ENCODE data around the gene LYZ.

Gene LYZ

GRCh38 chr12:69339999-69340398 is 8.2 kb upstream of the LYZ start:
- H3K27ac ChIP-seq (ENCODE audit: low read depth, low read length), result no peak overlapping the region

GRCh38 chr12:69341328-69341727 is 6.9 kb upstream of the LYZ start:
- no peaks in the 10 kb centered on the region for H3K4me1 ChIP-seq (ENCODE audit: control insufficient read depth, insufficient read depth, low read length)
- H3K27me3 ChIP-seq (ENCODE audit: control insufficient read depth, insufficient read depth, low read length), result no peaks in the 10 kb centered on the region
- no peaks in the 10 kb centered on the region for H3K9me3 ChIP-seq (ENCODE audit: control insufficient read depth, insufficient read depth, low read length)
- no peak overlapping the region for H3K4me3 ChIP-seq (ENCODE audit: low read depth, low read length)
- H3K27ac ChIP-seq (ENCODE audit: low read depth, low read length), result no peak overlapping the region
- H3K36me3 ChIP-seq (ENCODE audit: control insufficient read depth, insufficient read depth, low read length), result no peaks in the 10 kb centered on the region
- H3K9ac ChIP-seq (ENCODE audit: low read depth, low read length), result no peak overlapping the region

More at GRCh38 chr12:69339999-69340398, 8.2 kb upstream of the LYZ start:
- Histone ChIP-seq H3K4me3 (ENCODE audit: low read depth, low read length) (no peak overlapping the region), H3K4me1 (ENCODE audit: control insufficient read depth, insufficient read depth, low read length) (no peaks in the 10 kb centered on the region), H3K9ac (ENCODE audit: low read depth, low read length) (no peak overlapping the region), H3K27me3 (ENCODE audit: control insufficient read depth, insufficient read depth, low read length) (no peaks in the 10 kb centered on the region), H3K9me3 (ENCODE audit: control insufficient read depth, insufficient read depth, low read length) (no peaks in the 10 kb centered on the region), H3K36me3 (ENCODE audit: control insufficient read depth, insufficient read depth, low read length) (no peaks in the 10 kb centered on the region)

GRCh38 chr12:69342421-69342820 is 5.8 kb upstream of the LYZ start:
- Histone ChIP-seq H3K9ac (ENCODE audit: low read depth, low read length) (no peak overlapping the region), H3K4me3 (ENCODE audit: low read depth, low read length) (no peak overlapping the region), H3K9me3 (ENCODE audit: control insufficient read depth, insufficient read depth, low read length) (no peaks in the 10 kb centered on the region), H3K4me1 (ENCODE audit: control insufficient read depth, insufficient read depth, low read length) (no peaks in the 10 kb centered on the region), H3K36me3 (ENCODE audit: control insufficient read depth, insufficient read depth, low read length) (no peaks in the 10 kb centered on the region), H3K27me3 (ENCODE audit: control insufficient read depth, insufficient read depth, low read length) (no peaks in the 10 kb centered on the region), H3K27ac (ENCODE audit: low read depth, low read length) (no peak overlapping the region)

- no peak overlapping the region for H3K9ac ChIP-seq (ENCODE audit: low read depth, low read length)
- H3K4me3 ChIP-seq (ENCODE audit: low read depth, low read length), result no peak overlapping the region
- no peaks in the 10 kb centered on the region for H3K27me3 ChIP-seq (ENCODE audit: control insufficient read depth, insufficient read depth, low read length)
- no peaks in the 10 kb centered on the region for H3K9me3 ChIP-seq (ENCODE audit: control insufficient read depth, insufficient read depth, low read length)
- H3K36me3 ChIP-seq (ENCODE audit: control insufficient read depth, insufficient read depth, low read length), result no peaks in the 10 kb centered on the region
- no peak overlapping the region for H3K27ac ChIP-seq (ENCODE audit: low read depth, low read length)
- H3K4me1 ChIP-seq (ENCODE audit: control insufficient read depth, insufficient read depth, low read length), result no peaks in the 10 kb centered on the region
Measured at GRCh38 chr12:69343357-69343756, 4.8 kb upstream of the LYZ start.

GRCh38 chr12:69343885-69344612 is 4.1 kb upstream of the LYZ start:
- Histone ChIP-seq H3K27ac (ENCODE audit: low read depth, low read length) (no peak overlapping the region), H3K9ac (ENCODE audit: low read depth, low read length) (no peak overlapping the region), H3K9me3 (ENCODE audit: control insufficient read depth, insufficient read depth, low read length) (no peaks in the 10 kb centered on the region), H3K4me1 (ENCODE audit: control insufficient read depth, insufficient read depth, low read length) (no peaks in the 10 kb centered on the region), H3K36me3 (ENCODE audit: control insufficient read depth, insufficient read depth, low read length) (no peaks in the 10 kb centered on the region), H3K4me3 (ENCODE audit: low read depth, low read length) (no peak overlapping the region), H3K27me3 (ENCODE audit: control insufficient read depth, insufficient read depth, low read length) (no peaks in the 10 kb centered on the region)

GRCh38 chr12:69345077-69345476 is 3.1 kb upstream of the LYZ start:
- Histone ChIP-seq H3K9ac (ENCODE audit: low read depth, low read length) (no peak overlapping the region), H3K36me3 (ENCODE audit: control insufficient read depth, insufficient read depth, low read length) (no peaks in the 10 kb centered on the region), H3K4me3 (ENCODE audit: low read depth, low read length) (no peak overlapping the region), H3K4me1 (ENCODE audit: control insufficient read depth, insufficient read depth, low read length) (no peaks in the 10 kb centered on the region), H3K9me3 (ENCODE audit: control insufficient read depth, insufficient read depth, low read length) (no peaks in the 10 kb centered on the region), H3K27me3 (ENCODE audit: control insufficient read depth, insufficient read depth, low read length) (no peaks in the 10 kb centered on the region), H3K27ac (ENCODE audit: low read depth, low read length) (no peak overlapping the region)

GRCh38 chr12:69345742-69346141 is 2.4 kb upstream of the LYZ start:
- Histone ChIP-seq H3K4me1 (ENCODE audit: control insufficient read depth, insufficient read depth, low read length) (no peaks in the 10 kb centered on the region), H3K9me3 (ENCODE audit: control insufficient read depth, insufficient read depth, low read length) (no peaks in the 10 kb centered on the region), H3K36me3 (ENCODE audit: control insufficient read depth, insufficient read depth, low read length) (no peaks in the 10 kb centered on the region), H3K27ac (ENCODE audit: low read depth, low read length) (no peak overlapping the region), H3K27me3 (ENCODE audit: control insufficient read depth, insufficient read depth, low read length) (no peaks in the 10 kb centered on the region), H3K9ac (ENCODE audit: low read depth, low read length) (no peak overlapping the region), H3K4me3 (ENCODE audit: low read depth, low read length) (no peak overlapping the region)

GRCh38 chr12:69350002-69350626 is 1.9 kb downstream of the LYZ start:
- Histone ChIP-seq H3K4me1 (ENCODE audit: control insufficient read depth, insufficient read depth, low read length) (no peaks in the 10 kb centered on the region), H3K9ac (ENCODE audit: low read depth, low read length) (no peak overlapping the region)

GRCh38 chr12:69350777-69351176 is 2.6 kb downstream of the LYZ start:
- Histone ChIP-seq H3K36me3 (ENCODE audit: control insufficient read depth, insufficient read depth, low read length) (no peaks in the 10 kb centered on the region), H3K4me3 (ENCODE audit: low read depth, low read length) (no peak overlapping the region), H3K27ac (ENCODE audit: low read depth, low read length) (no peak overlapping the region), H3K9me3 (ENCODE audit: control insufficient read depth, insufficient read depth, low read length) (no peaks in the 10 kb centered on the region), H3K4me1 (ENCODE audit: control insufficient read depth, insufficient read depth, low read length) (no peaks in the 10 kb centered on the region), H3K9ac (ENCODE audit: low read depth, low read length) (no peak overlapping the region), H3K27me3 (ENCODE audit: control insufficient read depth, insufficient read depth, low read length) (no peaks in the 10 kb centered on the region)

More at GRCh38 chr12:69350002-69350626, 1.9 kb downstream of the LYZ start:
- H3K9me3 ChIP-seq (ENCODE audit: control insufficient read depth, insufficient read depth, low read length), result no peaks in the 10 kb centered on the region
- no peak overlapping the region for H3K27ac ChIP-seq (ENCODE audit: low read depth, low read length)
- H3K27me3 ChIP-seq (ENCODE audit: control insufficient read depth, insufficient read depth, low read length), result no peaks in the 10 kb centered on the region
- H3K36me3 ChIP-seq (ENCODE audit: control insufficient read depth, insufficient read depth, low read length), result no peaks in the 10 kb centered on the region
- H3K4me3 ChIP-seq (ENCODE audit: low read depth, low read length), result no peak overlapping the region

- H3K27me3 ChIP-seq (ENCODE audit: control insufficient read depth, insufficient read depth, low read length), result no peaks in the 10 kb centered on the region
Measured at GRCh38 chr12:69351462-69352236, 3.5 kb downstream of the LYZ start.

GRCh38 chr12:69352904-69353303 is 4.7 kb downstream of the LYZ start:
- Histone ChIP-seq H3K27me3 (ENCODE audit: control insufficient read depth, insufficient read depth, low read length) (no peaks in the 10 kb centered on the region), H3K27ac (ENCODE audit: low read depth, low read length) (no peak overlapping the region), H3K4me1 (ENCODE audit: control insufficient read depth, insufficient read depth, low read length) (no peaks in the 10 kb centered on the region), H3K4me3 (ENCODE audit: low read depth, low read length) (no peak overlapping the region), H3K9ac (ENCODE audit: low read depth, low read length) (no peak overlapping the region), H3K9me3 (ENCODE audit: control insufficient read depth, insufficient read depth, low read length) (no peaks in the 10 kb centered on the region), H3K36me3 (ENCODE audit: control insufficient read depth, insufficient read depth, low read length) (no peaks in the 10 kb centered on the region)

More at GRCh38 chr12:69351462-69352236, 3.5 kb downstream of the LYZ start:
- Histone ChIP-seq H3K9ac (ENCODE audit: low read depth, low read length) (no peak overlapping the region), H3K4me3 (ENCODE audit: low read depth, low read length) (no peak overlapping the region), H3K4me1 (ENCODE audit: control insufficient read depth, insufficient read depth, low read length) (no peaks in the 10 kb centered on the region), H3K27ac (ENCODE audit: low read depth, low read length) (no peak overlapping the region), H3K9me3 (ENCODE audit: control insufficient read depth, insufficient read depth, low read length) (no peaks in the 10 kb centered on the region), H3K36me3 (ENCODE audit: control insufficient read depth, insufficient read depth, low read length) (no peaks in the 10 kb centered on the region)

Measured in HUES48 (cell line).